GM23338 (cell line): ENCODE data around the gene TNFRSF8. TPM values are rescaled to one million over a fixed set of nuclear protein-coding genes. Genes with fewer than 3 reads are reported as not detected.

Source experiments
- ATAC-seq: fragments of 200-7000 bp; cut with Tn5 transposase; 3 replicates; pipeline ENCODE4 v1.9.1; 2020
- DNase-seq: peaks from one replicate; pipeline ENCODE4 v3.0.0-alpha.2; 2015; ENCODE audit warnings: low spot score
- H2AFZ ChIP-seq: fragments of 200-600 bp; sonication (generic); 2 replicates; pipeline ENCODE4 v1.8.0; 2016; ENCODE audit warnings: antibody characterized with exemption, mild to moderate bottlenecking, moderate library complexity
- H3F3A ChIP-seq: fragments of 200-600 bp; sonication (generic); replicated peaks from 2 replicates; pipeline ENCODE4 v1.8.0; 2017; ENCODE audit warnings: antibody characterized with exemption, mixed run types, low read depth
- H3K27ac ChIP-seq: fragments of 200-600 bp; sonication (generic); 2 replicates; pipeline ENCODE4 v1.6.1; 2016; ENCODE audit warnings: low read depth
- H3K27me3 ChIP-seq: fragments of 200-600 bp; sonication (generic); 2 replicates; pipeline ENCODE4 v1.8.0; 2016; ENCODE audit warnings: mild to moderate bottlenecking, mixed run types, moderate library complexity; ENCODE audit not compliant: insufficient read depth
- H3K36me3 ChIP-seq: fragments of 200-600 bp; sonication (generic); 2 replicates; pipeline ENCODE4 v1.8.0; 2016; ENCODE audit warnings: mild to moderate bottlenecking; ENCODE audit not compliant: insufficient read depth
- H3K4me1 ChIP-seq: fragments of 200-600 bp; sonication (generic); 2 replicates; pipeline ENCODE4 v1.8.0; 2016; ENCODE audit warnings: mild to moderate bottlenecking, moderate library complexity; ENCODE audit not compliant: insufficient read depth
- H3K4me2 ChIP-seq: fragments of 200-600 bp; sonication (generic); 2 replicates; pipeline ENCODE4 v1.7.1; 2017; ENCODE audit warnings: mixed run types
- H3K4me3 ChIP-seq: fragments of 200-600 bp; sonication (generic); 2 replicates; pipeline ENCODE4 v1.6.1; 2016; ENCODE audit warnings: mixed run types
- H3K79me2 ChIP-seq: fragments of 200-600 bp; sonication (generic); replicated peaks from 2 replicates; pipeline ENCODE4 v1.8.0; 2017; ENCODE audit warnings: mild to moderate bottlenecking; ENCODE audit not compliant: insufficient read depth
- H3K9me2 ChIP-seq: fragments of 200-600 bp; sonication (generic); 2 replicates; pipeline ENCODE4 v1.8.0; 2017; ENCODE audit not compliant: insufficient read depth
- H4K20me1 ChIP-seq: fragments of 200-600 bp; sonication (generic); replicated peaks from 2 replicates; pipeline ENCODE4 v1.8.0; 2017; ENCODE audit warnings: mild to moderate bottlenecking; ENCODE audit not compliant: insufficient read depth
- H3K27ac Mint-ChIP-seq: 2 replicates; pipeline ENCODE4 v1.8.0; 2020; ENCODE audit warnings: inconsistent platforms, mild to moderate bottlenecking, moderate library complexity, mixed read lengths
- H3K27me3 Mint-ChIP-seq: 3 replicates; pipeline ENCODE4 v1.8.0; 2022; ENCODE audit warnings: low read depth, mild to moderate bottlenecking, moderate library complexity, mixed read lengths, inconsistent platforms; ENCODE audit not compliant: insufficient read depth, poor library complexity
- H3K36me3 Mint-ChIP-seq: 3 replicates; pipeline ENCODE4 v1.8.0; 2021; ENCODE audit warnings: low read depth, mild to moderate bottlenecking, inconsistent platforms, moderate library complexity, mixed read lengths
- H3K4me1 Mint-ChIP-seq: 3 replicates; pipeline ENCODE4 v1.8.0; 2020; ENCODE audit warnings: mild to moderate bottlenecking, inconsistent platforms, mixed read lengths
- H3K4me3 Mint-ChIP-seq: 3 replicates; pipeline ENCODE4 v1.8.0; 2021; ENCODE audit warnings: moderate library complexity, mild to moderate bottlenecking, inconsistent platforms, mixed read lengths
- H3K9me3 Mint-ChIP-seq: 3 replicates; pipeline ENCODE4 v1.8.0; 2020; ENCODE audit warnings: moderate library complexity, mild to moderate bottlenecking, inconsistent platforms, mixed read lengths
- CREB1 ChIP-seq: fragments of 250-450 bp; sonication (Bioruptor Pico); IDR thresholded peaks from 2 replicates; pipeline ENCODE4 v1.5.0; 2020; ENCODE audit warnings: low read depth, mild to moderate bottlenecking, moderate library complexity
- CTCF ChIP-seq, 2 experiments: fragments of 200-600 bp in 1 of 2; sonication (generic) in 1 of 2; conservative IDR thresholded peaks; 2 replicates each; pipeline versions ENCODE4 v1.5.1 to v1.6.1; 2016 to 2017; ENCODE audit warnings: antibody characterized with exemption in 2 of 2, low read depth in 2 of 2, mild to moderate bottlenecking in 2 of 2, moderate library complexity in 1 of 2
- ETS1 ChIP-seq: IDR thresholded peaks from 2 replicates; pipeline ENCODE4 v1.6.1; 2016; ENCODE audit warnings: antibody characterized with exemption
- EZH2 ChIP-seq: fragments of 200-600 bp; sonication (generic); IDR thresholded peaks from one replicate; pipeline ENCODE4 v1.8.0; 2017; ENCODE audit warnings: antibody characterized with exemption, mild to moderate bottlenecking, low read depth; ENCODE audit not compliant: unreplicated experiment
- EZH2phosphoT487 ChIP-seq: fragments of 200-600 bp; sonication (generic); IDR thresholded peaks from one replicate; pipeline ENCODE4 v1.8.1; 2018; ENCODE audit warnings: antibody characterized with exemption; ENCODE audit not compliant: unreplicated experiment
- JUNB ChIP-seq: IDR thresholded peaks from one replicate; pipeline ENCODE4 v1.6.1; 2016; ENCODE audit warnings: antibody characterized with exemption; ENCODE audit not compliant: unreplicated experiment
- NANOG ChIP-seq: IDR thresholded peaks from 2 replicates; pipeline ENCODE4 v1.6.1; 2016; ENCODE audit warnings: antibody characterized with exemption, borderline replicate concordance
- POLR2AphosphoS5 ChIP-seq: IDR thresholded peaks from 2 replicates; pipeline ENCODE4 v1.6.1; 2016; ENCODE audit warnings: antibody characterized with exemption, low read depth
- REST ChIP-seq: IDR thresholded peaks from one replicate; pipeline ENCODE4 v1.6.1; 2018; ENCODE audit warnings: antibody characterized with exemption; ENCODE audit not compliant: unreplicated experiment
- STAT1 ChIP-seq: IDR thresholded peaks from one replicate; pipeline ENCODE4 v1.6.1; 2016; ENCODE audit warnings: antibody characterized with exemption; ENCODE audit not compliant: unreplicated experiment
- ZNF114 ChIP-seq: fragments of 250-450 bp; sonication (Bioruptor Pico); IDR thresholded peaks from 2 replicates; pipeline ENCODE4 v1.5.0; 2020; ENCODE audit warnings: mild to moderate bottlenecking, moderate library complexity
- ZNF331 ChIP-seq: fragments of 250-450 bp; sonication (Bioruptor Pico); IDR thresholded peaks from 2 replicates; pipeline ENCODE4 v1.5.0; 2020; ENCODE audit warnings: low read depth, mild to moderate bottlenecking, moderate library complexity
- ZNF462 ChIP-seq: fragments of 250-450 bp; sonication (Bioruptor Pico); IDR thresholded peaks from 2 replicates; pipeline ENCODE4 v1.5.0; 2020; ENCODE audit warnings: mild to moderate bottlenecking, moderate library complexity
- polyA plus RNA-seq: library from polyadenylated mRNA; unstranded; fragments of >200 nt; fragmentation: Nextera tagmentation; extraction: Ambion mirVana; gene quantifications from 2 replicates; pipeline ENCODE4 v1.2.1, GENCODE V29; 2016
- total RNA-seq: library from RNA; depleted of rRNA; stranded (reverse); fragments of >200 nt; shearing (Covaris generic); gene quantifications from 2 replicates; pipeline ENCODE4 v1.2.3, GENCODE V29; 2014

The TNFRSF8 gene
- total and polyA plus RNA-seq, 2 experiments from 2014 or later = 11.7 to 28.2 TPM

- Histone ChIP-seq H3K4me3 (no peak overlapping the region), H3K36me3 (no peaks in the 10 kb centered on the region)
- no peak for ATAC-seq
These were observed 98.8 kb downstream of the TNFRSF8 start for GRCh38 chr1:12161662-12162458.

More at GRCh38 chr1:12161662-12162458, 98.8 kb downstream of the TNFRSF8 start:
- Histone ChIP-seq H3F3A (no peaks in the 10 kb centered on the region), H3K4me1 (peaks cover 18% of the 10 kb centered on the region), H3K27ac (no peak overlapping the region), H2AFZ (no peak overlapping the region), H3K9me2 (no peaks in the 10 kb centered on the region), H4K20me1 (no peaks in the 10 kb centered on the region), H3K4me2 (no peak overlapping the region), H3K27me3 (peaks cover 15% of the 10 kb centered on the region), H3K79me2 (no peaks in the 10 kb centered on the region)
- H3K27ac Mint-ChIP-seq = no peak overlapping the region
- no peaks in the 10 kb centered on the region for H3K36me3 Mint-ChIP-seq
- H3K9me3 Mint-ChIP-seq = no peaks in the 10 kb centered on the region
- peaks cover 20% of the 10 kb centered on the region for H3K4me1 Mint-ChIP-seq
- no peak for DNase-seq
- no peak overlapping the region for H3K4me3 Mint-ChIP-seq
- peaks cover 8% of the 10 kb centered on the region for H3K27me3 Mint-ChIP-seq
- no peak for TF ChIP-seq EZH2
- TF ChIP-seq CREB1 (CRISPR knock-in tag) = no peak
- TF ChIP-seq ZNF331 (CRISPR knock-in tag) = no peak
- TF ChIP-seq STAT1 = no peak
- TF ChIP-seq ETS1 = no peak
- TF ChIP-seq ZNF114 (CRISPR knock-in tag) = no peak
- no peak for TF ChIP-seq EZH2phosphoT487
- TF ChIP-seq NANOG = no peak
- TF ChIP-seq REST = no peak
- no peak for TF ChIP-seq ZNF462
- TF ChIP-seq JUNB = no peak
- no peak for TF ChIP-seq POLR2AphosphoS5
- no peak for TF ChIP-seq CTCF (conservative IDR thresholded peaks at IDR 0.05; ENCODE audit: low read depth in 2 of 2)
